AG04450 (cell line): ENCODE measurements around the gene ATP6V1B1. TPM values are rescaled to one million over a fixed set of nuclear protein-coding genes. Genes with fewer than 3 reads are reported as not detected.

Experiments used
- CTCF ChIA-PET: fragments of 300-600, 350-600 bp; formaldehyde crosslinking; extraction: SDS; loops from one replicate; lab custom pipeline; 2022; ENCODE audit warnings: antibody characterized with exemption, inconsistent platforms; lab: Charles Lee
- POLR2A ChIA-PET: fragments of 350-600 bp; formaldehyde crosslinking; extraction: SDS; loops from one replicate; lab custom pipeline; 2021; ENCODE audit warnings: antibody characterized with exemption, inconsistent platforms; lab: Yijun Ruan, JAX
- DNase-seq: peaks from one replicate; pipeline ENCODE4 v3.0.0-alpha.2; 2011; ENCODE audit warnings: low read depth, low spot score
- H3K27ac ChIP-seq: one replicate; pipeline ENCODE4 v1.5.1; 2012; ENCODE audit warnings: low read depth, low read length, control low read depth
- H3K27me3 ChIP-seq: one replicate; pipeline ENCODE4 v1.6.0; 2012; ENCODE audit warnings: low read length; ENCODE audit not compliant: control insufficient read depth, insufficient read depth
- H3K4me3 ChIP-seq: 2 replicates; pipeline ENCODE4 v1.5.1; 2011; ENCODE audit warnings: mild to moderate bottlenecking, low read depth, low read length, control low read depth
- H3K9me3 ChIP-seq: 2 replicates; pipeline ENCODE4 v1.5.1; 2012; ENCODE audit warnings: low read length; ENCODE audit not compliant: control insufficient read depth, insufficient read depth
- polyA plus RNA-seq: library from polyadenylated mRNA; depleted of rRNA; stranded (reverse); fragments of >200 nt; gene quantifications from 2 replicates; pipeline ENCODE4 v1.2.3, GENCODE V29; 2011
- TF ChIP-seq, protein P1 (sequence below): IDR thresholded peaks from 2 replicates; pipeline ENCODE4 v1.5.1; 2011; ENCODE audit warnings: low read depth, low read length, control low read depth, inconsistent platforms

ATP6V1B1 gene
- polyA plus RNA-seq, 1 experiment, result 0.82 TPM

DNA sequence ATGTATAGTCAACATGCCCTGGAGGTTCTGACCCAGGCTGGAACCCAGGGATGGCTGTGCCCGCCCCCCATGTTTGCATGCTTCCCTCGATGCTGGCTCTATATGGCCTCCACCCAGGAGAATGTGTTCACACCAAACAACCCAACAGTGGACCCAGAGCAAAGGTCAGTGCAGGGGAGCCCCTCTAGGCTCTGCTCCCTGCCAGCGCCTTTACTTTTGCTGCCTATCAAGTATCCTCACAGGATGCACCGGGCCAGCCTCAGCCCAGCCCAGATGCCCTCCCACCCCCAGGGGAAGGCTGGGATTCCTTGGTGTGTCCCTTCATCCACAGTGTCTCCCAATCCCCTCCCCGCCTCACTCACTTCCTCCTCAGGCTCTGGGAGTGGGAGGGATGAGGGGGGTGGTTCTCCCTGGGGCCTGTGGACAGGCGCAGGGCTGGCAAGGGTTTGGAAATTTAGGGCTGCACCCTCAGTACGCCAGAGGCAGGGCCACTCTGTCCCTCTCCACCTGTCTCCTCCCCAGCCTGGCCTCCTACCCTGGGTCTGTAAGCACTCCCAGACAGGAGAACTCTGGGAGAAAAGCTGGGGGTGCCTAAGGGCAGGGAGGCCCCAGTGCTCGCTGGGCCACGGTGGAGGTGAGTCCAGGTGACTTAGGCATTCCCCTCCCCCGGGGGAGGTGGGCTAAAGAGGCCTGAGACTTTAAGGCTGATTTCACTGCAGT, 2.3 kb downstream of the ATP6V1B1 start:
- DNase-seq, result no peak
- no peak overlapping the region for H3K4me3 ChIP-seq
- ChIA-PET CTCF (interaction anchor here (0.9 to 7.1 kb wide), 2 partner anchors 9 to 10 kb away, joined by 5 to 45 read pairs; no protein-coding TSS in a partner anchor), POLR2A (no interaction called here)
- no peak overlapping the region for H3K27ac ChIP-seq
- TF ChIP-seq, protein P1, sequence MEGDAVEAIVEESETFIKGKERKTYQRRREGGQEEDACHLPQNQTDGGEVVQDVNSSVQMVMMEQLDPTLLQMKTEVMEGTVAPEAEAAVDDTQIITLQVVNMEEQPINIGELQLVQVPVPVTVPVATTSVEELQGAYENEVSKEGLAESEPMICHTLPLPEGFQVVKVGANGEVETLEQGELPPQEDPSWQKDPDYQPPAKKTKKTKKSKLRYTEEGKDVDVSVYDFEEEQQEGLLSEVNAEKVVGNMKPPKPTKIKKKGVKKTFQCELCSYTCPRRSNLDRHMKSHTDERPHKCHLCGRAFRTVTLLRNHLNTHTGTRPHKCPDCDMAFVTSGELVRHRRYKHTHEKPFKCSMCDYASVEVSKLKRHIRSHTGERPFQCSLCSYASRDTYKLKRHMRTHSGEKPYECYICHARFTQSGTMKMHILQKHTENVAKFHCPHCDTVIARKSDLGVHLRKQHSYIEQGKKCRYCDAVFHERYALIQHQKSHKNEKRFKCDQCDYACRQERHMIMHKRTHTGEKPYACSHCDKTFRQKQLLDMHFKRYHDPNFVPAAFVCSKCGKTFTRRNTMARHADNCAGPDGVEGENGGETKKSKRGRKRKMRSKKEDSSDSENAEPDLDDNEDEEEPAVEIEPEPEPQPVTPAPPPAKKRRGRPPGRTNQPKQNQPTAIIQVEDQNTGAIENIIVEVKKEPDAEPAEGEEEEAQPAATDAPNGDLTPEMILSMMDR, result no peak
- H3K27me3 ChIP-seq, result no peaks in the 10 kb centered on the region
- H3K9me3 ChIP-seq, result no peaks in the 10 kb centered on the region; the same call in 1 of the 2 replicates

DNA sequence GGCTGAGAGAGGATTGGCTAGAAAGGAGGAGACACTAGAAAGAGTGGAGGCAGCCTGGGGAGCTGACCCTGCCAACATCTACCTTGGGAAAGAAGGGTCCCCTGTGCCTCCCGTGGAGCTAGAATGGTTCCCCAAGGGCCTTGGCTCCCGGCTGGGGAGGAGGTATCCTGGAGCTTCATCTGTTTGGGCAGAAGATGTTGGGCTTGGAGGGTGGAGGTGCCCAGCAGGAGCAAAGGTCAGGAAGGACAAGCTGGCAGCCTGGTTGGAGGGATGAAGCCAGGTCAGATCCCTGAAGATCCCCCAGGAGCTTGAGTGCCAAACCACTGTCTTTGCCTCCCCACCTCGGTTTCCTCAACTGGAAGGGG, 2.9 kb downstream of the ATP6V1B1 start:
- TF ChIP-seq, protein P1, result no peak
- Histone ChIP-seq H3K27me3 (no peaks in the 10 kb centered on the region), H3K27ac (no peak overlapping the region), H3K4me3 (no peak overlapping the region), H3K9me3 (no peaks in the 10 kb centered on the region; the same call in 1 of the 2 replicates)
- CTCF ChIA-PET, result interaction anchor here (0.9 kb wide), 1 partner anchor 9 kb away, joined by 5 read pairs; no protein-coding TSS in a partner anchor
- POLR2A ChIA-PET, result no interaction called here
- DNase-seq, result no peak

DNA sequence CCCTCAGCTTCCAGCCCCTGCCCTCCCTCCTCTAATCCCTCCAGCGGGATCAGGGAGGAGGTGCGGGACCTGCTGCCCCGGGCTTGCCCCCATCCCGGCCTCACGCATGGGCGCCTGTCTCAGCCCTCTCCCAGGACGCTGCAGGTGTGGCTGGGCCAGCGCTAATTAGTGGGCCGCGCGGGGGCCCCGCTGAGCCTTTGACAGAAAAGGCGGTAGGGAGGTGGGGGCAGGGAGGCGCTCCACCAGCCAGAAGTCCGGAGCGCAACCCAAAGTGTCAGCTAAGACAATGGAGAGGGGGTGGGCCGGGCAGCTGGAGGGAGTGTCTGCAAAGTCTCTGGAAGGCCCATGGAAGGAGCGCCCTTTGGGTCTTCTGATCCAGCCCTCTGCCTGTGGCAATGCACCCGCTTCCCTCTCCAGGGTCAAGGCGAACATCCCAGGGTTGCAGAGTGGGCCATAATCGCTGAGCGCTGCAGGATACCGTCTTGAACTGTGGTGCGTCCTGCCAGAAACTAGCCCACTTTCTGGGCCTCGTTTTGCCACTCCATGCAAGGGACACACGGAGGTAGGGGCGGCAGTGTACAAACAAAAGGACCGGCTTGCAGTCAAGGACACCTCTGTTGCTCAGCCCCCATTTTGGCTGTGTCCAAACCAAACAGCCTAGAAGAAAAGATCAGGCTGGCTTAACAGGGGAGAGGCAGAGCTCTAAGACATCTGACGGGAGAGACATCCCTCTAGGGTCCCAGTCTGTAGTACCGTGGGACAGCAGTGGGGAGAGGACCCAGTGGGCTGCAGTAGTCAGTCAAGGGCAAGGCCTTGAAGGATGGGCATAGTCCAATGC, 3.5 kb downstream of the ATP6V1B1 start:
- CTCF ChIA-PET, result interaction anchor here (0.8 to 1.3 kb wide), 4 partner anchors 9 to 25 kb away, joined by 3 to 7 read pairs (median 5); no protein-coding TSS in a partner anchor

DNA sequence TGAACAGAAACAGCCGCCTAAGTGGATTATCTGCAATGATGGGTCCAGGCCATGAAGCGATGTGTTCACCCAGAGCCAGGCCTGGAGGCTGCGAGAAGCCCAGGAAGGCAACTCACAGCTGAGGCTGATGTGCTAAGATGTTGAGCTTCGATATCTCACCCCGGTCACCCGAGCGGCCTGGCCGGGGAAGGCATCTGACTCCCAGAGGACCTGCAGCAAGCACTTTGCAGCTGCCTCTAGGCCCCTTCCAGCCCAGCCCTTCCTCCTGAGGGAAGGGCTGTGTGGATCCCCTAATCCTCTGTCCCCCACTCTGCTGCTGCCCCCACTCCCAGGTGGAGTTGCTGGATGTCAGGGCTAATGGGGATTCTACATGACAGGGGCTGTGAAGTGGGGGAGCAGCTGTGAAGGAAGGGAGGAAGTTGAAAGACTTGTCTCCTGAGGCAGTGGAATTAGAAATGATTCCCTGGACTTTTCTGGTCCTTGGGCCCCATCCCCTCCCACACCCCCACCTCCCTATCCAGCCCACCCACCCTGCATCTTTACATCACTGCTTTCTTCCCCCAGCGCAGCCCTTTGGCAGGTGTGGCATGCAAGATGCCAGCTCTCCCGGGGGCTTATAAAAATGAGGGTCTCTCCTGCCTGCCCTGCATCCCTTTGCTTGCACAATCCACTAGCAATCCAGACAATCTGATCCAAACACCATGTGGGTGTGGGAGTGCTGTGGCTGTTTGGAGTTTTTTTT, 4.3 kb downstream of the ATP6V1B1 start:
- POLR2A ChIA-PET, result no interaction called here

More for the DNA sequence above, 3.5 kb downstream of the ATP6V1B1 start:
- H3K9me3 ChIP-seq, result no peaks in the 10 kb centered on the region; the same call in 1 of the 2 replicates
- H3K27ac ChIP-seq, result no peak overlapping the region
- TF ChIP-seq, protein P1, result no peak
- no peak overlapping the region for H3K4me3 ChIP-seq
- H3K27me3 ChIP-seq, result no peaks in the 10 kb centered on the region
- POLR2A ChIA-PET, result no interaction called here
- DNase-seq, result no peak

More for the DNA sequence above, 4.3 kb downstream of the ATP6V1B1 start:
- TF ChIP-seq, protein P1, result no peak
- Histone ChIP-seq H3K9me3 (no peaks in the 10 kb centered on the region; the same call in 1 of the 2 replicates), H3K27me3 (no peaks in the 10 kb centered on the region), H3K27ac (no peak overlapping the region), H3K4me3 (no peak overlapping the region)
- CTCF ChIA-PET, result interaction anchor here (1.1 to 1.6 kb wide), 3 partner anchors 9 to 20 kb away, joined by 4 to 7 read pairs (median 5); no protein-coding TSS in a partner anchor
- no peak for DNase-seq
